ENCODE measurements around the gene RXFP1.
"Not testable (repeated sequence)": the region's sequence is repeated elsewhere in the genome, so short reads cannot be mapped to it uniquely, and the experiment has no call there.

RXFP1 gene

GRCh38 chr4:158613046-158613445, 91.4 kb downstream of the RXFP1 start:
- no peak for DNase-seq (ENCODE audit: low read depth in 2 of 2)

DNA sequence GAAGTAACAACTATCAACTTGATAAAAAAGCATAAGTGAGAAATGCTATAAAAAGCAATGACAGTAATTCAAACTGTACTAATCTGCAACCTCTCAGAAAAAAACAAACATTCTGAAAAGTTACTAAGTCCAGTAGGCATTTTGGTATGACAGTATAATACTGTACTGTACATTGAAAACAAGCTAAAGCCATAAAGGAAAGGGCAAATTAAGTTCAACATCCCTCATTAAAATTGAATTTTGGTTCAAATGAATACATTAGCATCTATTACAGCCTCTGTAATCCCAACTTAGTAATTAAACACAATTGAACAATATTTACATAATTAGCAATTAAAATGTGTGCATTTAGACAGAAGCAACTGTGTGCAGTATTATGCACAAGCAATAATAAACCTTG, 96.3 kb downstream of the RXFP1 start:
- no peak for DNase-seq (ENCODE audit: low read depth in 2 of 2)

DNA sequence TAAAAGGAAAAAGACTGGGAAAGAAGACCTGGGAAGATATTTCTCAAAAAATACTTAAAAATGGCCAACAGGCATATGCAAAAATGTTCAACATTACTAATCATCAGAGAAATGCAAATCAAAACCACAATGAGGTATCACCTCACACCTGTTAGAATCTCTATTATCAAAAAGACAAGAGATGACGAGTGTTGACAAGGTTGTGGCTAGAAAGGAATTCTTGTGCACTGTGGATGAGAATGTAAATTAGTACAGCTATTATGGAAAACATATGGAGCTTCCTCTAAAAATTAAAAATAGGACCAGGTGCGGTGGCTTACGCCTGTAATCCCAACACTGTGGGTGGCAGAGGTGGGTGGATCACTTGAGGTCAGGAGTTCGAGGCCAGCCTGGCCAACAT, 100.0 kb downstream of the RXFP1 start:
- no peak for DNase-seq (ENCODE audit: low read depth in 2 of 2)

GRCh38 chr4:158622251-158622650, 100.6 kb downstream of the RXFP1 start:
- no peak for DNase-seq (ENCODE audit: low read depth in 2 of 2)

- DNase-seq (ENCODE audit: low read depth in 2 of 2), result peak; percentile 11 to 20
These were observed 103.3 kb downstream of the RXFP1 start for GRCh38 chr4:158624889-158625478.

GRCh38 chr4:158625544-158625943, 103.9 kb downstream of the RXFP1 start:
- no peak for DNase-seq (ENCODE audit: low read depth in 2 of 2)

DNA sequence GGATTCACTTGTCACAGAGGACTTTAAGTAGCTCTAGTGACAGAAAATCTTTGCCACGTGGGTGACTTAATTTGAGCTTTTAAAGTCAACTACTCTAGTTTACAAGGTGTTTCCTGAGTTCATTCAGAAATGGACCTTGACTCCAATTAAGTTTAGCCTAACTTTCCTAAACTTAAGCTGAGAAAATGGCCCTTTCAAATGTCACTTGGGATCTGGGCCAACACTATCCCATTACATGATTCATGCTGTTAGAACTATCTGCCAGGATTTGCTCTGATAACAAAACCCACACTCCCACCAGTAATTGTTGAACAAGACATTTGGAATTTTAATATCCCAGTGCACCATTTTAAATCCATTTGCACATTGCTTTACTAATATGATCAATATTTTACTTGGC, 109.2 kb downstream of the RXFP1 start:
- peak; percentile 6 to 10 for DNase-seq (ENCODE audit: low read depth in 2 of 2)

GRCh38 chr4:158636619-158637018, 114.9 kb downstream of the RXFP1 start:
- no peak for DNase-seq (ENCODE audit: low read depth in 2 of 2)

DNA sequence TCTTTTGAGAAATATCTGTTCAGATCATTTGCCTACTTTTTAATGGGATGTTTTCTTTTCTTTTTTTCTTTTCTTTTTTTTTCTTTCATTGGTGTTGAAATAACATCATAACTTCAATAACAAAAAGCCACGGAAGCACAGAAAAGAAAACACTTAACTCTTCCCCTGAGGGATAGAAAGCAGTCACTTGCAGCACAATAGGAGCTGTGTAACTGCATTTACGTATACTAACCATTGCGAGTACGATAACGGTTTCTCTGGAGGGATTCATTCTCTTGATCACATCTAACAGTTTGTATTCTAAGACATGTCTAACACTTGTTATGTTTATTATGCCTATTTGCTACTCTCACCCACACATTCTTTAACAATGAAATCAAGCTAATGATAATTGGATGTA, 122.7 kb downstream of the RXFP1 start:
- no peak for DNase-seq (ENCODE audit: low read depth in 2 of 2)

DNA sequence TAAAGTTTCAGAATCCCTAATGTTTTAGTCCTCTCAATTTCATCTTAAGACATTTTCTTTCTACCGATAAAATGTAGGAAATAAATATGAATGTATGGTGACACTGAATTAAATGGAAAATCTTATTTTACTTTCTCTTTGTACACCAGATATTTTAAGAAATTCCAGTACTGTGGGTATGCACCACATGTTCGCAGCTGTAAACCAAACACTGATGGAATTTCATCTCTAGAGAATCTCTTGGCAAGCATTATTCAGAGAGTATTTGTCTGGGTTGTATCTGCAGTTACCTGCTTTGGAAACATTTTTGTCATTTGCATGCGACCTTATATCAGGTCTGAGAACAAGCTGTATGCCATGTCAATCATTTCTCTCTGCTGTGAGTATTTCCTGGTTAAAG, 123.1 kb downstream of the RXFP1 start:
- DNase-seq (ENCODE audit: low read depth in 2 of 2), result no peak

DNA sequence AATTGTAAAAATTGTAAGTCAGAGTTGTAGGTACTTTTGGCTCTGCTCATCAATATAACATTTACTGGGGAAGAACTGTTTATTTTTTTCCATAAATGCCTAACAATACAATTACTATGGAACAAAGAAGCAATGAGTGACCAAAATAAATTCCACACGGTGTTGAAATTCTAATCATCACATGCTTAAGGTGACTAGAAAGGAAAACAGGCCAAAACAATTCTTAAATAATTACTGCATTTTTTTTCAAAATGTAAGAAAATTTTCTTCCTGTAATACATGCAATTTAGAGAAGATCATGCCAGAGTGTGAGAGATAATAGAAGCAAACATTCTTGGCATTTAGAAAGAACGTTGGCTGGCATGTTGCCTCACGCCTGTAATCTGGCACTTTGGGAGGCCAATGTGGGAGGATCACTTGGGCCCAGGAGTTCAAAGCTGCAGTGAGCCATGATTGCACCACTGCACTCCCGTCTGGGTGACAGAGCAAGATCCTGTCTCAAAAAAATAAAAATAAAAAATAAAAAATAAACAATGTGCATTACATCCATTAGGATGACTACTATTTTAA, 127.5 kb downstream of the RXFP1 start:
- DNase-seq (ENCODE audit: low read depth in 2 of 2), result no peak

- no peak for DNase-seq (ENCODE audit: low read depth in 2 of 2)
These were observed 131.2 kb downstream of the RXFP1 start for GRCh38 chr4:158652920-158653319.

- DNase-seq (ENCODE audit: low read depth in 2 of 2), result no peak
These were observed 134.8 kb downstream of the RXFP1 start for GRCh38 chr4:158656439-158656838.

- no peak for DNase-seq (ENCODE audit: low read depth in 2 of 2)
These were observed 135.6 kb downstream of the RXFP1 start for GRCh38 chr4:158657291-158657690.

- not testable (repeated sequence) for DNase-seq (ENCODE audit: low read depth in 2 of 2)
These were observed 141.6 kb downstream of the RXFP1 start for GRCh38 chr4:158663255-158663654.

GRCh38 chr4:158663707-158664625, 142.3 kb downstream of the RXFP1 start:
- not testable (repeated sequence) for DNase-seq (ENCODE audit: low read depth in 2 of 2)

- no peak for DNase-seq (ENCODE audit: low read depth in 2 of 2)
These were observed 143.1 kb downstream of the RXFP1 start for GRCh38 chr4:158664806-158665205.

GRCh38 chr4:158666892-158667291, 145.2 kb downstream of the RXFP1 start:
- no peak for DNase-seq (ENCODE audit: low read depth in 2 of 2)

DNA sequence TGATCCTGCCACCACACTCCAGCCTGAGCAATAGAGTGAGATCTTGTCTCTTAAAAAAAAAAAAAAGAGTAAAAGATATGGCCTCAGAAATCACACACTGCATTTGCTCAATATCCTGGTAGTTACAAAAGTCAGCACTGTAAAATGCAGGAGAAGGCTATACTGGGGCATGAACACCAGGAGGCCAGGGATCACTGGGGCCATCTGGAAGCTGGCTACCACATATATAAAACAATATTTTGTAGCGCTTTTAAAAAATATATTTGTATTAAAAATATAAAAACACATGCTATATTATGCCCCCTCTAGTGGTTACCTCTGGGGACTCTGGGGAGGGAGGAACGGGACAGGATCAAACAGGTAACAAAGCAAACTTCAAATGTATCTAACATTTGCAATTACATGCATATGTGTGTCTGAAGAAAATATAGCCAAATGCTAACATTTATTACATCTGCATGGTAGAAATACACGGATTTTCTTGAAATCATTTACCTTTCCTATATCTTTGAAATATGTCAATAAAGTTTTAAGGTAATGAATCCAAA, 146.0 kb downstream of the RXFP1 start:
- no peak for DNase-seq (ENCODE audit: low read depth in 2 of 2)

- no peak for DNase-seq (ENCODE audit: low read depth in 2 of 2)
These were observed 147.6 kb downstream of the RXFP1 start for GRCh38 chr4:158669310-158669709.

- peak; percentile 54 to 55 for DNase-seq (ENCODE audit: low read depth in 2 of 2)
These were observed 149.4 kb downstream of the RXFP1 start for GRCh38 chr4:158670975-158671664.

DNA sequence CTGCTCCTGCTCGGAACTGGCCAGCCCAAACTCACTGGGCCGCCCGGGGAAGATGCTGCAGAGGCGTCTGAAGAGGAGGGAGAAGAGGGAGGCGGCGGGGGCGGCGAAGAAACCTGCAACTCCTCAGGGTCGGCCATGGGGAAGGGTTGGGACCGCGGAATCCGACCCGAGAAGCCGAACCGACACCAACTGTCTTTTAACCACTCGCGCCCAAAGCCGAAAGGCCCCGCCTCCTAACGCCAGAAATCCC, 149.9 kb downstream of the RXFP1 start, which contains the start of gene C4orf46:
TSS of gene C4orf46 (minus strand) at position 223 of the 250 bp plus-strand sequence. CDS start at position 137, 86 bp downstream.
- DNase-seq (ENCODE audit: low read depth in 2 of 2), result no peak

Measured in fibroblast of skin of left biceps (primary cell).